C1 segment of cervical spinal cord (tissue), 14 donors: Measurements from ENCODE around the gene RIN3.

Experiments
- DNase-seq, 14 donors: peaks; one replicate each; lab custom pipeline; 2025; lab: John Stamatoyannopoulos, UW

The RIN3 gene

DNA sequence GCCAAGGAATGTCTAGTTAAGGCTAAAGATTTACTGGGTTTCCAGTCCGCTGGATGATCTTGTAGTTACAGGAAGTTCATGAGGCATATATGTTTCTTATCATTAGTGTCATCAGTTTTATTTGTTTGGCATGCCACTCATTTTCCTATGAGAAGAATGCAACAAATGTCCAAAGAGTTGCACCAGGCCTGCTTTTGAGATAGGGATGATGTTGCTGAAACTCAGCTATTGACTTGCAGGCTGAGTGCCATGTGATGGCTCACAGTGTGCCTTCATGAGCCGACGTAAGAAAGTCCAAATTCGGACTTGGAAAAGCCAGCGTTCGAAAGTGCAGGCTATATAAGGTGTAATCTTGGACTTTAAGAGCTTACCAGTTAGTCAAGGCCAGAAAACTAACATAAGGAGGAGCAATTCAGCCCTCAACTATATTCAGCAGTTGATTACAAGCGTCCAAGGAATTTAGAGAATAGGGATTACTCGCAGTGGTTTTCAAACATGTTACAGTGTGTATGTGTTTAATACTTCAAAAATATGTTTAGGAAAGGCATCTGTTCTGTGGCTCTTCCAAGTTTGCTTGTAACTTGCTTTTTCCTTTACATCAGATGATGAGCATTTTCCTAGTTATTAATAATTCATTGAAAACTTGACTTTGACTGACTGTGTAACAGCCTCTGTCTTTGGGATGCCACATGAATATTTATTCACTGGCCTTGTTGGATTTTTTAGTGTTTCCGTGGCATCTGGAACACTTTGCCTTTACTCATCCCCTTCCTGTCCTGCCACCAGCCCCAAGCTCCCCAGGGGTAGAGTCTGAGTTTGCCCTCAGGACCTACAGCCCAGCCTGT, 133.6 kb downstream of the RIN3 start:
- DNase-seq, result no peak

DNA sequence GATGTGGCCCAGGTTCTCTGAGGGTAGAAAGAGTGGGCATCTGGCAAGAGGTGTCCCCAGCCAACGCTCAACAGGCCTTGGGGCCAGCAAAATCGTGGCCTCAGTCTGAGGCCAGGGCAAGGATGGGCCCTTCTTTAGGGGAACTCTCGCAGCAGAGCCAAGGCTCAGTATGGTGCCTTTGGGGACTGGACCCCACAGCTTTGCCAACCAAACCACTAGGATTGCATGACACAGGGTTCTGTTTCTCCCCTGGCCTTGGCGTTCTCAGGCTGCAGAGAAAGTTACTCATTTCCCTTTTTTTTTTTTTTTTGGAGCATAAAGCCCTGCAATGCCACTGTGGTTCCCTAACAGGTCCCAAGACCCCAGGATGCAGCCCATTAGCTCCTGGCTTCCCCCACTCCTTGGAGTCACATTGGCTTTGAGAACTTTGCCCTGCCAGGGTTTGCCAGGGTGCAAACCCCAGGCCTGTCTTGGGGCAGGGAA, 134.3 kb downstream of the RIN3 start:
- DNase-seq, result no peak

DNA sequence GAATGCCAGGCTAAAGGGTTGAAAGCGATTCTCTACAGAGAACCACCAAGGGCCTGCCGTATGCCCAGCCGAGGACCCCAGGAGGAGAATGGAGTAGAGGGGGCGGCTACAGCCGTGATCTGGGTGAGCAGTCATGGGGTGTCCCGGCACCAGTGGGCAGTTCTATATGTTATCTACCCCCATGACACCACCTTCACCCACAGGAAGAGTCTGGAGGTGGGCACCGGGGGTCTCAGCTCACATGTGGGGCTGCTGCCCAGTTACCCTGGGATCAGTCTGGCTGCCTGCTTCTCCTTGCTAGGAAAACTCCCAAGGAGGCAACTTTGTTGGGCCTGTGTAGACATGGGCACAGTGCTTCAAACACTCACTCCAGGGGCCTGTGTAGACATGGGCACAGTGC, 135.5 kb downstream of the RIN3 start:
- no peak for DNase-seq

DNA sequence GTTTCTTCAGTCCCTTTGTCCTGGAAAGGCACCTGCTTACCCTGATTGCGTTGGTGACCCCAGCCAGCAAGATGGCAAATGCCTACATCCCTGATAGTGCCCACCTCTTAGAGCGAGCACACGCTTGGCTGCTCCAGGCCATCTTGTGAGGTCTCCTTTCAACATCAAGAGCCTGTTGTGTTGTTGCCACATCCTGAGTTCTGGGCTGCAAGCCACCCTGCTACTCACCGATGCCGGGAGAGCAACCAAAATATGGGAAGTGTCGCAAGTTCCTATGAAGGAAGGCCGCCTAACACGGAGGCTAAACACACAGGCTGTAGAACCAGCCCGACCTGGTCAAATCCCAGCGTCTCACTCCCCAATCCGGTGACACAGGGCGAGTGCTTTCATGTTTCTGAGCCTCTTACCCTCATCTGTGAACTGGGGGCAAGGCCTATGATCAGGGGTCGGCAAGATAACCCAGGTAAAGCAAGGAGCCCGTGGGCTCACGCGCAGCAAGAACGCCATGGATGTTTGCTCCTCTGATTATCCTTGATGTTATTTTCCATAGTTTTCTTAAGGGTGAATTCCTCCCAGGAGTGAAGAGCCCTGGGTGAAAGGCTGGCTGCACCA, 136.5 kb downstream of the RIN3 start:
- peak in 9 of 14 donors; percentile 15 to 81 (median 43) for DNase-seq

GRCh38 chr14:92650581-92651105, 137.1 kb downstream of the RIN3 start:
- DNase-seq, result no peak

GRCh38 chr14:92651106-92651757, 137.7 kb downstream of the RIN3 start:
- DNase-seq, result peak in 6 of 14 donors; percentile 18 to 68 (median 40)

DNA sequence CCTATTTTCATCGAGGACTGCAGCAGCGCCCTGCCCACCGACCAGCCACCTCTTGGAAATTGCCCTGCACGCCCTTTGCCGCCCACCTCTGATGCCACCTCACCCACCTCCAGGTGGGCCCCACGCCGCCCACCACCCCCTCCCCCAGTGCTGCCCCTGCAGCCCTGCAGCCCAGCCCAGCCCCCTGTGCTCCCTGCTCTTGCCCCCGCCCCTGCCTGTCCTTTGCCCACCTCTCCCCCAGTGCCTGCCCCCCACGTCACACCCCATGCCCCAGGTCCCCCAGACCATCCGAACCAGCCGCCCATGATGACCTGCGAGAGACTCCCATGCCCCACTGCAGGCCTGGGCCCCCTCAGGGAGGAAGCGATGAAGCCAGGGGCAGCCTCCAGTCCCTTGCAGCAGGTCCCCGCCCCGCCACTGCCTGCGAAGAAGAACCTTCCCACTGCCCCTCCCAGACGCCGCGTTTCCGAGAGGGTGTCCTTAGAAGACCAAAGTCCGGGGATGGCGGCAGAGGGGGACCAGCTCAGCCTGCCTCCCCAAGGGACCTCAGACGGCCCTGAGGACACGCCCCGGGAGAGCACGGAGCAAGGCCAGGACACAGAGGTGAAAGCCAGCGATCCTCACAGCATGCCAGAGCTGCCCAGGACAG, 138.3 kb downstream of the RIN3 start:
- peak in 1 of 14 donors; percentile 27 for DNase-seq

DNA sequence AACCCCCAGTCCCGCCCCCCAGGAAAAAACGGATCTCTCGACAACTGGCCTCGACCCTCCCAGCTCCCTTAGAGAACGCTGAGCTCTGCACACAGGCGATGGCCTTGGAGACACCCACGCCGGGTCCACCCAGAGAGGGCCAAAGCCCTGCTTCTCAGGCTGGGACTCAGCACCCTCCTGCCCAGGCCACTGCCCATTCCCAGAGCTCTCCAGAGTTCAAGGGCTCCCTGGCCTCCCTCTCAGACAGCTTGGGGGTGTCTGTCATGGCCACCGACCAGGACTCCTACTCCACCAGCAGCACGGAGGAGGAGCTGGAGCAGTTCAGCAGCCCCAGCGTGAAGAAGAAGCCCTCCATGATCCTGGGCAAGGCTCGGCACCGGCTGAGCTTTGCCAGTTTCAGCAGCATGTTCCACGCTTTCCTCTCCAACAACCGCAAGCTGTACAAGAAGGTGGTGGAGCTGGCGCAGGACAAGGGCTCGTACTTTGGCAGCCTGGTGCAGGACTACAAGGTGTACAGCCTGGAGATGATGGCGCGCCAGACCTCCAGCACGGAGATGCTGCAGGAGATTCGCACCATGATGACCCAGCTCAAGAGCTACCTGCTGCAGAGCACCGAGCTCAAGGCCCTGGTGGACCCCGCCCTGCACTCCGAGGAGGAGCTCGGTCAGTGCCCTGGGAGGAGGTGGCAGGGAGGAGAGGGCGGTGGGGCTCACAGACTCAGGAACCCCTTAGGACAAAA, 139.0 kb downstream of the RIN3 start:
- DNase-seq, result no peak

- DNase-seq, result no peak
Observed at GRCh38 chr14:92653162-92653651, 139.6 kb downstream of the RIN3 start.

DNA sequence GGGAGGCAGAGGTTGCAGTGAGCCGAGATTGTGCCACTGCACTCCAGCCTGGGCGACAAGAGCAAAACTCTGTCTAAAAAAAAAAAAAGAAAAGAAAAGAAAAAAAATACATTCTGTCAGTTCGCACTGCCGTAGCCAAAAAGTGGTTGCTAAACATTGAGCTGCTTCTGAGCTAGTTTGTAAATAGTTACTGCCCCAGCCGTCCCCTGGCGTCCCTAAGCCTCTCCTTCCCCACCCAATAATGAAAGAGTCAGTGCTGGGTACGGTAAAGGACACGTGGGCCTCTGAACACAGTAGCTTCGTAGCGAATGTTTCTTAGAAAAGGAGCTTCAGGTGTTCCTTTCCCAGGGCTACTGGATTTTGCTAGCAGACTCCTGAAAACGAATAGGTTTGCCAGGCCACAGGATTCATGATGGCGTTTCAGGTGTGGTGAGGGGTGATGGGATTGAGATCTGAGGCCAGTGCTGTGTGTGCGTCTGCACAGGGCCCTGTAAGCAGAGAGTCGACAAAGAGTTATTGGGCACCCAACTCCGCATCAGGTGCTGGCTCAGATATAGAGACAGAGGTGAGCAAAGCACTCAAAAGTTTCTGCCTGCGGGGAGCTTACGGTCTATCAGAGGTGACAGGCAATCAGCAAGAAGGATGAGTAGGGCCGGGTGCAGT, 140.8 kb downstream of the RIN3 start:
- no peak for DNase-seq

GRCh38 chr14:92655419-92656201, 142.0 kb downstream of the RIN3 start:
- no peak for DNase-seq

GRCh38 chr14:92656306-92657081, 142.9 kb downstream of the RIN3 start:
- DNase-seq, result no peak

GRCh38 chr14:92657457-92658142, 144.0 kb downstream of the RIN3 start:
- DNase-seq, result peak in 4 of 14 donors; percentile 20 to 60 (median 35)

DNA sequence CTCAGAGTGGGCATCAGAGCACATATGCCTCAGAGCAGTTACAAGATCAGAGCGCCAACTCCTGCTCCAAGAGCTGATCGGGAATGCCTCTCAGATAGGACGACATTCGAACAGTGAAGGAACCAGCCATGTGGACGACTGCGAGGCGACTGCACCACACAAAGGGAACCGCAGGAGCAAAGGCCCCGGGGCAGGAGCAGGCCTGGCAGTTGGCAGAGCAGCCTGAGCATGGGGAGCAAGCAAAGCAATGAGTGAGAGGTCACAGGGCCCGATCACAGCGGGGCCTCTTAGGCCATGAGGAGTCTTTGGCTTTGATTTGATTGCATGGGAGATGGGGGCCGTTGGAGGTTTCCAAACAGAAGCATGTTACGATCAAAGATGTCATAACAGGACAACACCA, 144.6 kb downstream of the RIN3 start:
- DNase-seq, result no peak

- DNase-seq, result no peak
Observed at GRCh38 chr14:92658684-92659083, 145.1 kb downstream of the RIN3 start.

- DNase-seq, result peak in 6 of 14 donors; percentile 30 to 48 (median 42)
Observed at GRCh38 chr14:92659765-92660561, 146.4 kb downstream of the RIN3 start.

- no peak for DNase-seq
Observed at GRCh38 chr14:92660571-92660970, 147.0 kb downstream of the RIN3 start.
